ENCODE measurements around the gene CRY2. TPM values are rescaled to one million over a fixed set of nuclear protein-coding genes. Genes with fewer than 3 reads are reported as not detected.

The CRY2 gene
- total and polyA plus RNA-seq, 2 of the 13 experiments (the other 11 are each of a cell fraction or from before 2014, with no cell fraction given), result 10.1 to 12.2 TPM

GRCh38 chr11:45885921-45886721, 38.8 kb downstream of the CRY2 start:
- Histone ChIP-seq H3K4me3 (replicated peaks in 1 of 3; ENCODE audit: insufficient read depth in 1 of 3, low read depth in 2 of 3, low read length in 3 of 3) (peak overlapping the region; percentile 52 to 71 (median 61); a peak in 5 of 6 replicates), H3K4me2 (ENCODE audit: low read depth, low read length) (peak overlapping the region; percentile 65), H3K4me1 (ENCODE audit: insufficient read depth, low read length) (no peaks in the 10 kb centered on the region), H2AFZ (ENCODE audit: low read length) (no peak overlapping the region), H3K27me3 (ENCODE audit: control insufficient read depth in 1 of 2, insufficient read depth in 2 of 2, low read length in 2 of 2) (no peaks in the 10 kb centered on the region; a peak in 2 of 5 replicates), H3K9ac (ENCODE audit: insufficient read depth, low read depth, low read length) (no peak overlapping the region), H3K9me3 (ENCODE audit: low read length) (no peaks in the 10 kb centered on the region), H3K27ac (ENCODE audit: extremely low read length, insufficient read depth, low read length) (no peak overlapping the region), H3K79me2 (ENCODE audit: insufficient read depth, low read length) (no peaks in the 10 kb centered on the region), H3K36me3 (replicated peaks in 1 of 2; ENCODE audit: control insufficient read depth in 1 of 2, insufficient read depth in 2 of 2, low read length in 2 of 2) (peaks cover 0 to under 1% of the 10 kb centered on the region in 2 experiments; a peak in 1 of 5 replicates), H4K20me1 (ENCODE audit: insufficient read depth, low read length) (peaks cover 12% of the 10 kb centered on the region; the same call in 1 of the 2 replicates)
- in situ Hi-C loops (cut with HindIII; ENCODE audit: extremely low pct_ligation_motif_present, low pct_unique_long_range_greater_than_20kb), result no loop called here
- ATAC-seq (peak; percentile 14), DNase-seq (ENCODE audit: low spot score) (no peak), FAIRE-seq (no peak)
- intact Hi-C loops (cut with micrococcal nuclease; ENCODE audit: unreplicated experiment), result no loop called here
- TF ChIP-seq ZNF816 (CRISPR knock-in tag; IDR thresholded peaks at IDR 0.05; ENCODE audit: borderline replicate concordance) (0 out of 2 replicates have a peak, but pooled peaks have one; percentile 1), ZSCAN12 (CRISPR knock-in tag; IDR thresholded peaks at IDR 0.05) (no peak)
- WGBS (ENCODE audit: low lambda C conversion rate), result 57% methylated on average over 17 of the region's 43 CpGs
- POLR2A ChIA-PET, result no interaction called here
- CTCF ChIA-PET (ENCODE audit: low intra/inter-chr PET ratio, low total read pairs), result no interaction called here
- no TSS peak for BruUV-seq (replicated peaks)

- Histone ChIP-seq H3K4me3 (replicated peaks in 1 of 3; ENCODE audit: insufficient read depth in 1 of 3, low read depth in 2 of 3, low read length in 3 of 3) (no peak overlapping the region), H3K4me2 (ENCODE audit: low read depth, low read length) (no peak overlapping the region)
- no TSS peak for BruUV-seq (replicated peaks)
Measured at GRCh38 chr11:45886816-45887520, 39.7 kb downstream of the CRY2 start.

More at GRCh38 chr11:45886816-45887520, 39.7 kb downstream of the CRY2 start:
- no peaks in the 10 kb centered on the region for H3K36me3 ChIP-seq (replicated peaks in 1 of 2; ENCODE audit: control insufficient read depth in 1 of 2, insufficient read depth in 2 of 2, low read length in 2 of 2)
- no peaks in the 10 kb centered on the region for H3K9me3 ChIP-seq (ENCODE audit: low read length)
- H3K4me1 ChIP-seq (ENCODE audit: insufficient read depth, low read length), result no peaks in the 10 kb centered on the region
- DNase-seq (ENCODE audit: low spot score) (no peak), ATAC-seq (no peak), FAIRE-seq (no peak)
- intact Hi-C loops (cut with micrococcal nuclease; ENCODE audit: unreplicated experiment) (loop anchor here (1.0 kb wide), 1 partner anchor 31 kb away; no protein-coding TSS in a partner anchor), in situ Hi-C loops (cut with HindIII; ENCODE audit: extremely low pct_ligation_motif_present, low pct_unique_long_range_greater_than_20kb) (no loop called here)
- no peak overlapping the region for H3K27ac ChIP-seq (ENCODE audit: extremely low read length, insufficient read depth, low read length)
- TF ChIP-seq, protein P1, sequence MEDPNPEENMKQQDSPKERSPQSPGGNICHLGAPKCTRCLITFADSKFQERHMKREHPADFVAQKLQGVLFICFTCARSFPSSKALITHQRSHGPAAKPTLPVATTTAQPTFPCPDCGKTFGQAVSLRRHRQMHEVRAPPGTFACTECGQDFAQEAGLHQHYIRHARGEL (CRISPR knock-in tag; IDR thresholded peaks at IDR 0.05), result no peak
- TF ChIP-seq ATF5 (CRISPR knock-in tag; IDR thresholded peaks at IDR 0.05; ENCODE audit: low read depth), result no peak
- CTCF ChIA-PET (ENCODE audit: low intra/inter-chr PET ratio, low total read pairs), result no interaction called here
- H3K79me2 ChIP-seq (ENCODE audit: insufficient read depth, low read length), result no peaks in the 10 kb centered on the region
- H3K9ac ChIP-seq (ENCODE audit: insufficient read depth, low read depth, low read length), result no peak overlapping the region
- 70% methylated on average over 2 of the region's 4 CpGs for WGBS (ENCODE audit: low lambda C conversion rate)
- peaks cover 12% of the 10 kb centered on the region; the same call in 1 of the 2 replicates for H4K20me1 ChIP-seq (ENCODE audit: insufficient read depth, low read length)
- POLR2A ChIA-PET, result no interaction called here
- no peaks in the 10 kb centered on the region; a peak in 2 of 5 replicates for H3K27me3 ChIP-seq (ENCODE audit: control insufficient read depth in 1 of 2, insufficient read depth in 2 of 2, low read length in 2 of 2)
- H2AFZ ChIP-seq (ENCODE audit: low read length), result no peak overlapping the region

Data from HepG2 (cell line).